ENCODE measurements around the gene SSH3. TPM values are rescaled to one million over a fixed set of nuclear protein-coding genes. Genes with fewer than 3 reads are reported as not detected.

The SSH3 gene
- total and polyA plus RNA-seq, 2 of the 4 experiments (the other 2 are of a cell fraction): 7.3 to 26.7 TPM

DNA sequence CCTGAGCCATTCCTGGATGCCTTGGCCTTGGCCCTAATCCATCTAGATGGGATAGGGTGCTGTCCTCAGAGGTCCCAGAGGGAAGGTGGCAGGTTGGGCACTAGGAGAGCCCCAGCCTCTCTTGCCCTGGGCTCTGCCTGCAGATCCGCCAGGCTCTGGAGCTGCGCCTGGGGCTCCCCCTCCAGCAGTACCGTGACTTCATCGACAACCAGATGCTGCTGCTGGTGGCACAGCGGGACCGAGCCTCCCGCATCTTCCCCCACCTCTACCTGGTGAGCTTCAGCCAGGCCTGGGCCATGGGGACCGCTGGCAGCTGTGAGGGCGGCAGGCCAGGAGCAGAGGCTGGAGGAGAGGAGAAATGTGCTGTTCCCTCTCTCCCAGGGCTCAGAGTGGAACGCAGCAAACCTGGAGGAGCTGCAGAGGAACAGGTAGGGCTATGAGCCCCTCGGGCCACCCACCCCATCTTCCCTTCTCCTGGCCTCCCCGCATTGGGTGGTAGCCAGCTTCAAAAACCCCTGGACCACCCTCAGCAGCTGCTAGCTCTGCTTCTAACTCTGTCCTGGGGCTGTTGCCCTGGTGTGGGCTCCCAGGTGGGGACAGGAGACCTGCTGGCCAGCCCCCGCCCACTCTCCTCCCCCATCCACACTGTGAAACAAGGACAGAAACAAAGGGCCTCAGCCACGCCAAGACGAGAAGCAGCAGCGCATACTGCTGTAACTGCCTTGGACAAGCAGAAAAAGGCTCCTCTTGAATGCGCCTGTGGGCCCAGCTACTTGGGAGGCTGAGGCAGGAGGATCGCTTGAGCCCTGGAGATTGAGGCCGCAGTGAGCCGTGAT lies 4.9 kb downstream of the SSH3 start:
- H4K20me1 ChIP-seq (ENCODE audit: insufficient read depth, low read length): no peaks in the 10 kb centered on the region
- H2BK5ac ChIP-seq (ENCODE audit: low read depth, low read length, poor library complexity, severe bottlenecking): no peak overlapping the region
- H3K9me3 ChIP-seq (ENCODE audit: control insufficient read depth, insufficient read depth, low read length): no peaks in the 10 kb centered on the region
- intact Hi-C loops (cut with micrococcal nuclease): no loop called here
- WGBS, 2 experiments (ENCODE audit: extremely low coverage in 2 of 2, insufficient read length in 1 of 2): 80% methylated on average over 1 of the region's 20 CpGs; no CpG with 5 or more reads in 1 of the 2 experiments
- H3K4me1 ChIP-seq (ENCODE audit: control insufficient read depth, insufficient read depth, low read length): peaks cover 8% of the 10 kb centered on the region; the same call in 1 of the 2 replicates
- ATAC-seq (ENCODE audit: low read depth) (no peak), DNase-seq (no peak)
- peaks cover 34% of the 10 kb centered on the region for H3K36me3 ChIP-seq (ENCODE audit: control insufficient read depth, insufficient read depth, low read length)
- H3K4me3 ChIP-seq (ENCODE audit: insufficient read depth, low read depth, low read length): no peak overlapping the region
- H2BK120ac ChIP-seq (ENCODE audit: low read depth, low read length): no peak overlapping the region
- no peaks in the 10 kb centered on the region for H3K27me3 ChIP-seq (ENCODE audit: control insufficient read depth, insufficient read depth, low read length)
- no TSS peak for BruUV-seq (replicated peaks)
- H4K91ac ChIP-seq (ENCODE audit: insufficient read depth, low read depth, low read length): no peak overlapping the region
- H3K27ac ChIP-seq (ENCODE audit: insufficient read depth, low read length): no peak overlapping the region
- H4K8ac ChIP-seq (ENCODE audit: low read depth in 2 of 2, low read length in 2 of 2): no peak overlapping the region
- no peak overlapping the region for H2AK5ac ChIP-seq (ENCODE audit: low read depth, low read length)
- H2BK20ac ChIP-seq (ENCODE audit: low read depth, low read length): no peak overlapping the region
- H3K23ac ChIP-seq (ENCODE audit: low read depth, low read length): no peak overlapping the region
- H3K9me1 ChIP-seq (ENCODE audit: insufficient read depth, low read length): no peaks in the 10 kb centered on the region
- H4K5ac ChIP-seq (ENCODE audit: low read depth, low read length): no peak overlapping the region
- no peak overlapping the region for H3K4ac ChIP-seq (ENCODE audit: low read depth, low read length)
- no peak overlapping the region for H2BK15ac ChIP-seq (ENCODE audit: low read depth, low read length)
- ChIA-PET POLR2A (ENCODE audit: unreplicated experiment) (no interaction called here), CTCF (interaction anchor here (1.1 kb wide), 1 partner anchor 9 kb away, joined by 3 read pairs; no protein-coding TSS in a partner anchor)
- H3K4me2 ChIP-seq (ENCODE audit: low read depth, low read length): no peak overlapping the region
- H2AFZ ChIP-seq (replicated peaks; ENCODE audit: low read length, poor library complexity): no peak overlapping the region
- H3K79me1 ChIP-seq (ENCODE audit: low read depth in 1 of 2, low read length in 2 of 2): peaks cover 0 to 9% of the 10 kb centered on the region in 2 experiments; a peak in 2 of 4 replicates
- H2AK9ac ChIP-seq (replicated peaks; ENCODE audit: low read depth, low read length, poor library complexity): no peak overlapping the region
- H3K18ac ChIP-seq (ENCODE audit: low read depth, low read length): no peak overlapping the region
- H3K56ac ChIP-seq (ENCODE audit: extremely low read depth, insufficient read depth, low read length): no peak overlapping the region
- no peak overlapping the region for H3K14ac ChIP-seq (replicated peaks; ENCODE audit: low read depth, low read length)
- no peak overlapping the region for H3K9ac ChIP-seq (ENCODE audit: low read depth, low read length)
- dilution Hi-C loops (cut with HindIII; ENCODE audit: low sequenced_read_pairs, unreplicated experiment): no loop called here
- in situ Hi-C loops (cut with MboI; ENCODE audit: low sequenced_read_pairs): no loop called here
- TF ChIP-seq ELK1 (IDR thresholded peaks at IDR 0.05; ENCODE audit: borderline replicate concordance, low read depth, low read length) (no peak), MAZ (IDR thresholded peaks at IDR 0.05; ENCODE audit: borderline replicate concordance, low read depth, low read length) (no peak), CEBPB (IDR thresholded peaks at IDR 0.05; ENCODE audit: low read depth, low read length) (no peak), USF2 (IDR thresholded peaks at IDR 0.05; ENCODE audit: low read depth, low read length) (no peak), MXI1 (IDR thresholded peaks at IDR 0.05; ENCODE audit: borderline replicate concordance, low read depth, low read length) (no peak), BHLHE40 (IDR thresholded peaks at IDR 0.05; ENCODE audit: low read depth, low read length) (no peak), FOS (IDR thresholded peaks at IDR 0.05; ENCODE audit: low read depth, low read length) (no peak), NFE2L2 (IDR thresholded peaks at IDR 0.05; ENCODE audit: low read depth, low read length) (no peak), RCOR1 (IDR thresholded peaks at IDR 0.05; ENCODE audit: insufficient replicate concordance, low read length) (no peak), CHD1 (IDR thresholded peaks at IDR 0.05; ENCODE audit: low read depth, low read length) (no peak), MAFK (IDR thresholded peaks at IDR 0.05; ENCODE audit: low read depth, low read length) (no peak), RAD21 (IDR thresholded peaks at IDR 0.05; ENCODE audit: low read length) (no peak), RFX5 (IDR thresholded peaks at IDR 0.05; ENCODE audit: low read depth, low read length) (no peak), POLR2A (IDR thresholded peaks at IDR 0.05; ENCODE audit: low read depth, low read length) (no peak)
- TF ChIP-seq, protein P1, sequence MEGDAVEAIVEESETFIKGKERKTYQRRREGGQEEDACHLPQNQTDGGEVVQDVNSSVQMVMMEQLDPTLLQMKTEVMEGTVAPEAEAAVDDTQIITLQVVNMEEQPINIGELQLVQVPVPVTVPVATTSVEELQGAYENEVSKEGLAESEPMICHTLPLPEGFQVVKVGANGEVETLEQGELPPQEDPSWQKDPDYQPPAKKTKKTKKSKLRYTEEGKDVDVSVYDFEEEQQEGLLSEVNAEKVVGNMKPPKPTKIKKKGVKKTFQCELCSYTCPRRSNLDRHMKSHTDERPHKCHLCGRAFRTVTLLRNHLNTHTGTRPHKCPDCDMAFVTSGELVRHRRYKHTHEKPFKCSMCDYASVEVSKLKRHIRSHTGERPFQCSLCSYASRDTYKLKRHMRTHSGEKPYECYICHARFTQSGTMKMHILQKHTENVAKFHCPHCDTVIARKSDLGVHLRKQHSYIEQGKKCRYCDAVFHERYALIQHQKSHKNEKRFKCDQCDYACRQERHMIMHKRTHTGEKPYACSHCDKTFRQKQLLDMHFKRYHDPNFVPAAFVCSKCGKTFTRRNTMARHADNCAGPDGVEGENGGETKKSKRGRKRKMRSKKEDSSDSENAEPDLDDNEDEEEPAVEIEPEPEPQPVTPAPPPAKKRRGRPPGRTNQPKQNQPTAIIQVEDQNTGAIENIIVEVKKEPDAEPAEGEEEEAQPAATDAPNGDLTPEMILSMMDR (conservative IDR thresholded peaks at IDR 0.05; ENCODE audit: low read depth, low read length): no peak
